ENCODE results near the gene FRMPD2.
"Not testable (repeated sequence)": the region's sequence is repeated elsewhere in the genome, so short reads cannot be mapped to it uniquely, and the experiment has no call there.

GRCh38 chr10:48126251-48126650 is 148.2 kb downstream of the FRMPD2 start:
- TF ChIP-seq ZNF274 (IDR thresholded peaks at IDR 0.05; ENCODE audit: low read depth, low read length); SUZ12 (IDR thresholded peaks at IDR 0.05; ENCODE audit: extremely low read depth, insufficient read depth, insufficient read length): not testable (repeated sequence)
